ENCODE measurements around the gene VPS16. TPM values are rescaled to one million over a fixed set of nuclear protein-coding genes. Genes with fewer than 3 reads are reported as not detected.

VPS16 gene
- total and polyA plus RNA-seq, 2 donors (not counting 1 experiment from before 2014, with no cell fraction given), result 63.0 to 68.2 TPM

GRCh38 chr20:2814076-2814475, 26.5 kb upstream of the VPS16 start:
- Histone ChIP-seq H3K4me2 (replicated peaks; ENCODE audit: low read depth, low read length, poor library complexity, severe bottlenecking) (no peak overlapping the region), H3K27ac (ENCODE audit: low read length in 2 of 2) (no peak overlapping the region), H3K4me1 (ENCODE audit: control insufficient read depth in 2 of 2, insufficient read depth in 2 of 2, low read length in 2 of 2) (no peaks in the 10 kb centered on the region), H3K27me3 (replicated peaks in 1 of 4; ENCODE audit: control extremely low read depth in 1 of 4, control insufficient read depth in 3 of 4, insufficient read depth in 4 of 4, low read length in 3 of 4) (peaks cover 0 to 23% (median 9%) of the 10 kb centered on the region in 4 experiments), H3K4me3 (ENCODE audit: control extremely low read depth in 1 of 5, extremely low read depth in 1 of 5, insufficient read depth in 1 of 5, low read depth in 2 of 5, low read length in 4 of 5) (no peak overlapping the region), H3K9me3 (ENCODE audit: control extremely low read depth in 1 of 3, control insufficient read depth in 2 of 3, insufficient read depth in 1 of 3, low read length in 2 of 3) (peaks cover 5 to 7% (median 6%) of the 10 kb centered on the region in 3 donors), H3K36me3 (replicated peaks in 1 of 2; ENCODE audit: control extremely low read depth in 1 of 2, control insufficient read depth in 1 of 2, extremely low read depth in 1 of 2, insufficient read depth in 2 of 2, low read length in 1 of 2) (no peaks in the 10 kb centered on the region), H4K20me1 (ENCODE audit: control insufficient read depth, insufficient read depth, low read length, poor library complexity, severe bottlenecking) (no peaks in the 10 kb centered on the region), H2AFZ (ENCODE audit: insufficient read depth, low read depth, low read length, poor library complexity, severe bottlenecking) (no peak overlapping the region), H3K9ac (ENCODE audit: low read length) (no peak overlapping the region), H3K79me2 (ENCODE audit: control insufficient read depth, insufficient read depth, low read length) (no peaks in the 10 kb centered on the region)
- POLR2A ChIA-PET, result no interaction called here
- intact Hi-C loops (cut with micrococcal nuclease), result no loop called here
- WGBS (ENCODE audit: insufficient coverage), result no CpG with 5 or more reads among the region's 1 CpG
- no peaks in the 10 kb centered on the region for H3K4me1 Mint-ChIP-seq
- ATAC-seq (ENCODE audit: low read depth) (no peak), DNase-seq (no peak)
- CTCF ChIA-PET, result no interaction called here
- TF ChIP-seq, protein P1, sequence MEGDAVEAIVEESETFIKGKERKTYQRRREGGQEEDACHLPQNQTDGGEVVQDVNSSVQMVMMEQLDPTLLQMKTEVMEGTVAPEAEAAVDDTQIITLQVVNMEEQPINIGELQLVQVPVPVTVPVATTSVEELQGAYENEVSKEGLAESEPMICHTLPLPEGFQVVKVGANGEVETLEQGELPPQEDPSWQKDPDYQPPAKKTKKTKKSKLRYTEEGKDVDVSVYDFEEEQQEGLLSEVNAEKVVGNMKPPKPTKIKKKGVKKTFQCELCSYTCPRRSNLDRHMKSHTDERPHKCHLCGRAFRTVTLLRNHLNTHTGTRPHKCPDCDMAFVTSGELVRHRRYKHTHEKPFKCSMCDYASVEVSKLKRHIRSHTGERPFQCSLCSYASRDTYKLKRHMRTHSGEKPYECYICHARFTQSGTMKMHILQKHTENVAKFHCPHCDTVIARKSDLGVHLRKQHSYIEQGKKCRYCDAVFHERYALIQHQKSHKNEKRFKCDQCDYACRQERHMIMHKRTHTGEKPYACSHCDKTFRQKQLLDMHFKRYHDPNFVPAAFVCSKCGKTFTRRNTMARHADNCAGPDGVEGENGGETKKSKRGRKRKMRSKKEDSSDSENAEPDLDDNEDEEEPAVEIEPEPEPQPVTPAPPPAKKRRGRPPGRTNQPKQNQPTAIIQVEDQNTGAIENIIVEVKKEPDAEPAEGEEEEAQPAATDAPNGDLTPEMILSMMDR (IDR thresholded peaks at IDR 0.05), result no peak
- no peak for TF ChIP-seq EZH2 (IDR thresholded peaks at IDR 0.05; ENCODE audit: borderline replicate concordance, insufficient read depth, low read depth, low read length, poor library complexity, severe bottlenecking)
- no peak overlapping the region for H3K27ac Mint-ChIP-seq
- H3K9me3 Mint-ChIP-seq (ENCODE audit: insufficient read depth), result peaks cover 5% of the 10 kb centered on the region
- no peak overlapping the region for H3K4me3 Mint-ChIP-seq
- peaks cover 52% of the 10 kb centered on the region for H3K27me3 Mint-ChIP-seq

GRCh38 chr20:2814587-2815051, 25.9 kb upstream of the VPS16 start, which contains the start of gene C20orf141:
TSS of gene C20orf141 (plus strand) at chr20:2814987. CDS start at chr20:2815185, 198 bp downstream.
- Histone ChIP-seq H3K4me2 (replicated peaks; ENCODE audit: low read depth, low read length, poor library complexity, severe bottlenecking) (no peak within 1 kb of the TSS), H3K9me3 (ENCODE audit: control extremely low read depth in 1 of 3, control insufficient read depth in 2 of 3, insufficient read depth in 1 of 3, low read length in 2 of 3) (peaks cover 5 to 7% (median 6%) of the 10 kb centered on the region in 3 donors), H3K9ac (ENCODE audit: low read length) (no peak within 1 kb of the TSS), H3K27me3 (replicated peaks in 1 of 4; ENCODE audit: control extremely low read depth in 1 of 4, control insufficient read depth in 3 of 4, insufficient read depth in 4 of 4, low read length in 3 of 4) (peaks cover 0 to 28% (median 9%) of the 10 kb centered on the region in 4 experiments), H4K20me1 (ENCODE audit: control insufficient read depth, insufficient read depth, low read length, poor library complexity, severe bottlenecking) (no peaks in the 10 kb centered on the region), H3K79me2 (ENCODE audit: control insufficient read depth, insufficient read depth, low read length) (no peaks in the 10 kb centered on the region), H2AFZ (ENCODE audit: insufficient read depth, low read depth, low read length, poor library complexity, severe bottlenecking) (no peak within 1 kb of the TSS), H3K36me3 (replicated peaks in 1 of 2; ENCODE audit: control extremely low read depth in 1 of 2, control insufficient read depth in 1 of 2, extremely low read depth in 1 of 2, insufficient read depth in 2 of 2, low read length in 1 of 2) (no peaks in the 10 kb centered on the region), H3K4me3 (ENCODE audit: control extremely low read depth in 1 of 5, extremely low read depth in 1 of 5, insufficient read depth in 1 of 5, low read depth in 2 of 5, low read length in 4 of 5) (no peak within 1 kb of the TSS), H3K27ac (ENCODE audit: low read length in 2 of 2) (no peak within 1 kb of the TSS), H3K4me1 (ENCODE audit: control insufficient read depth in 2 of 2, insufficient read depth in 2 of 2, low read length in 2 of 2) (no peaks in the 10 kb centered on the region)
- CTCF ChIA-PET, result no interaction called here
- no peak for ATAC-seq (ENCODE audit: low read depth)
- Mint-ChIP-seq H3K4me3 (no peak within 1 kb of the TSS), H3K27ac (no peak within 1 kb of the TSS), H3K9me3 (ENCODE audit: insufficient read depth) (peaks cover 5% of the 10 kb centered on the region), H3K27me3 (peaks cover 52% of the 10 kb centered on the region), H3K4me1 (no peaks in the 10 kb centered on the region)
- WGBS (ENCODE audit: insufficient coverage), result 50% methylated on average over 1 of the region's 5 CpGs
- intact Hi-C loops (cut with micrococcal nuclease), result no loop called here
- DNase-seq, result no peak
- POLR2A ChIA-PET, result no interaction called here
- TF ChIP-seq EZH2 (IDR thresholded peaks at IDR 0.05; ENCODE audit: borderline replicate concordance, insufficient read depth, low read depth, low read length, poor library complexity, severe bottlenecking), result no peak
- TF ChIP-seq, protein P1 (IDR thresholded peaks at IDR 0.05), result no peak
